Measurements from ENCODE around the gene CDCA7L. TPM values are rescaled to one million over a fixed set of nuclear protein-coding genes. Genes with fewer than 3 reads are reported as not detected.
"Not testable (repeated sequence)": the region's sequence is repeated elsewhere in the genome, so short reads cannot be mapped to it uniquely, and the experiment has no call there.

The CDCA7L gene
- total RNA-seq, 1 experiment from 2014 or later = 39.9 TPM

GRCh38 chr7:21938463-21938862, 7.2 kb downstream of the CDCA7L start:
- no peaks in the 10 kb centered on the region for H3K27me3 ChIP-seq (replicated peaks)
- H3K4me3 ChIP-seq = no peak overlapping the region
- DNase-seq (ENCODE audit: low read depth in 1 of 2, low spot score in 2 of 2) = no peak
- no peak overlapping the region for H3K27ac ChIP-seq
- peaks cover 16% of the 10 kb centered on the region for H3K4me1 ChIP-seq (replicated peaks)
- H3K9me3 ChIP-seq (replicated peaks) = no peaks in the 10 kb centered on the region
- H3K36me3 ChIP-seq = peaks cover 10% of the 10 kb centered on the region; the same call in 1 of the 2 replicates

DNA sequence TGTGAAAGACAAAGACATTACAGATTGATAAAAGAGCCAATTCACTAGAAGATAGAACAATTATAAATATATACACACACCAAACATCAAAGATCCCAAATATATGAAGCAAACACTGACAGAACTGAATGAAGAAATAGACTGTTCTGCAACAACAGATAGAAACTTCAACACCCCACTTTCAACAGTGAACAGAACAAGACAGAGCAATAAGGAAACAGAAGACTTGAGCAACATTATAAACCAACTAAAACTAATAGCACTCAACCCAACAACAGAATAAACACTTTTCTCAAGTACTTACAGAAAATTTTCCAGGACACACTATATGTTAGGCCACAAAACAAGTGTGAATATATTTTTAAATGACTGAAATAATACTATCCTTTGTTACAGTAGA, 10.9 kb downstream of the CDCA7L start:
- peaks cover 10% of the 10 kb centered on the region; the same call in 1 of the 2 replicates for H3K36me3 ChIP-seq
- H3K27me3 ChIP-seq (replicated peaks) = no peaks in the 10 kb centered on the region
- no peak overlapping the region for H3K27ac ChIP-seq
- DNase-seq (ENCODE audit: low read depth in 1 of 2, low spot score in 2 of 2) = no peak
- H3K4me1 ChIP-seq (replicated peaks) = peaks cover 15% of the 10 kb centered on the region
- no peak overlapping the region for H3K4me3 ChIP-seq
- no peaks in the 10 kb centered on the region for H3K9me3 ChIP-seq (replicated peaks)

- not testable (repeated sequence) for H3K9me3 ChIP-seq (replicated peaks); H3K36me3 ChIP-seq; H3K27me3 ChIP-seq (replicated peaks); H3K4me3 ChIP-seq; DNase-seq (ENCODE audit: low read depth in 1 of 2, low spot score in 2 of 2); H3K27ac ChIP-seq; H3K4me1 ChIP-seq (replicated peaks)
Observed at GRCh38 chr7:21933293-21933692, 12.4 kb downstream of the CDCA7L start.

GRCh38 chr7:21927693-21928092, 18.0 kb downstream of the CDCA7L start:
- DNase-seq (ENCODE audit: low read depth in 1 of 2, low spot score in 2 of 2) = no peak
- H3K4me3 ChIP-seq = no peak overlapping the region
- H3K36me3 ChIP-seq = no peaks in the 10 kb centered on the region
- H3K9me3 ChIP-seq (replicated peaks) = no peaks in the 10 kb centered on the region
- peaks cover 5% of the 10 kb centered on the region; the same call in 1 of the 2 replicates for H3K4me1 ChIP-seq (replicated peaks)
- H3K27ac ChIP-seq = no peak overlapping the region
- no peaks in the 10 kb centered on the region for H3K27me3 ChIP-seq (replicated peaks)

- Histone ChIP-seq H3K36me3 (no peaks in the 10 kb centered on the region), H3K27me3 (replicated peaks) (no peaks in the 10 kb centered on the region), H3K9me3 (replicated peaks) (no peaks in the 10 kb centered on the region), H3K4me3 (no peak overlapping the region), H3K27ac (no peak overlapping the region), H3K4me1 (replicated peaks) (peaks cover 5% of the 10 kb centered on the region; the same call in 1 of the 2 replicates)
- DNase-seq (ENCODE audit: low read depth in 1 of 2, low spot score in 2 of 2) = no peak
Observed at GRCh38 chr7:21926448-21926847, 19.3 kb downstream of the CDCA7L start.

DNA sequence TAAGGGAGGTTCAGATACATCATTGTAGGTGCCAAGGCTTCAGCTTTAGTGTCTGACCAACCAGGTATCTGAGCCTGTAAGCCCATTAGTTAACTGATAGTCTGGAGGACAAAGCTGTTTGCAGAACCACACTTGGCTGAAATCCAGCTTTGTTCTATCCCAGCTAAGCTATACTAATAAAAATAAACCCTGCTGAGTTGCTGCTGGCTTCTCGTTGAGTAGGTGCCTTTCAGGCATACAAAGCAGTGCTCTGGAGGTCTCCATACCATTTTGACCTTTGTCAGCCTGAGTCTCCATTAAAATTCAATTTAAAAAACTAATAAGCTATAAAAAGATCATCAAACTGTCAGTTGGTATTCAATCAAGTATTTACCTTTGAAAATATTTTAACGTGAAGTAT, 22.0 kb downstream of the CDCA7L start:
- H3K27me3 ChIP-seq (replicated peaks) = no peaks in the 10 kb centered on the region
- peaks cover 5% of the 10 kb centered on the region; the same call in 1 of the 2 replicates for H3K4me1 ChIP-seq (replicated peaks)
- no peaks in the 10 kb centered on the region for H3K9me3 ChIP-seq (replicated peaks)
- no peak overlapping the region for H3K4me3 ChIP-seq
- no peaks in the 10 kb centered on the region for H3K36me3 ChIP-seq
- no peak overlapping the region for H3K27ac ChIP-seq
- no peak for DNase-seq (ENCODE audit: low read depth in 1 of 2, low spot score in 2 of 2)

DNA sequence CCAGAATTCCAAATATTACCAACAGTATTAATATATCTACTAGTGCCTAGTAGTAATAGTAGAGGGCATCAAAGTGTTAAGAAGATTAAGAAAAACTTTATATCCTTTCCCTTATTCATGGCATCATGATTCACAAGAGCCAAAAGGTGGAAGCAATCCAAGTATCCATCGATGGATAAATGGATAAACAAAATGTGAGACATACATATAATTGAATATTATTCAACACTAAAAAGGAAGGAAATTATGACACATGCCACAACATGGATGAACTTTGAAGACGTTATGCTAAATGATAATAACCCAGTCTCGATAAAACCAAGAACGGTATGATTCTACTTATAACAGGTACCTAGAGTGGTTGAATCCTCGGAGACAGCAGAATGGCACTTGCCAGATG, 23.1 kb downstream of the CDCA7L start:
- no peaks in the 10 kb centered on the region for H3K9me3 ChIP-seq (replicated peaks)
- H3K27ac ChIP-seq = no peak overlapping the region
- no peaks in the 10 kb centered on the region for H3K36me3 ChIP-seq
- H3K27me3 ChIP-seq (replicated peaks) = no peaks in the 10 kb centered on the region
- peaks cover 5% of the 10 kb centered on the region; the same call in 1 of the 2 replicates for H3K4me1 ChIP-seq (replicated peaks)
- no peak for DNase-seq (ENCODE audit: low read depth in 1 of 2, low spot score in 2 of 2)
- no peak overlapping the region for H3K4me3 ChIP-seq

DNA sequence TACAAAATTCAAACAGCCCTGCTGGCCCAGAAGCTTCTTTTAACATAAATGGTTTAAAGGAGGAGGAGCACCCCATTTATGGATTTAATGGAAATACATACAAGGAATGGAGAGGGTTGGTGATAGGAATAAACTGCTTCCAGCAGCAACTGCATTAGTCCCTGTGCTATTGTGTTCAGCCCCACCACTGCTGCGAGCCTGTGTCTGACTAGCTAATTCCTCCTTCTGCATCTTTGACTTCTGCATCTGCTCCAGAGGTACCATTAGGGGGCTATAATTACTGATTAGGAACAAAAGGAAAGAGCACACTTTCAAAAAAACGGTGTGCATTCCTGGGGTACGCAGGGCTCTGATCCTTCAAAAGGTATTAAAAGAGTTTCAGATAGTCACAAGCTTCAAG, 24.8 kb downstream of the CDCA7L start:
- H3K36me3 ChIP-seq = peaks cover 2% of the 10 kb centered on the region; the same call in 1 of the 2 replicates
- DNase-seq (ENCODE audit: low read depth in 1 of 2, low spot score in 2 of 2) = no peak
- H3K4me1 ChIP-seq (replicated peaks) = peaks cover 5% of the 10 kb centered on the region; the same call in 1 of the 2 replicates
- no peak overlapping the region for H3K27ac ChIP-seq
- no peak overlapping the region for H3K4me3 ChIP-seq
- H3K9me3 ChIP-seq (replicated peaks) = no peaks in the 10 kb centered on the region
- no peaks in the 10 kb centered on the region for H3K27me3 ChIP-seq (replicated peaks)

DNA sequence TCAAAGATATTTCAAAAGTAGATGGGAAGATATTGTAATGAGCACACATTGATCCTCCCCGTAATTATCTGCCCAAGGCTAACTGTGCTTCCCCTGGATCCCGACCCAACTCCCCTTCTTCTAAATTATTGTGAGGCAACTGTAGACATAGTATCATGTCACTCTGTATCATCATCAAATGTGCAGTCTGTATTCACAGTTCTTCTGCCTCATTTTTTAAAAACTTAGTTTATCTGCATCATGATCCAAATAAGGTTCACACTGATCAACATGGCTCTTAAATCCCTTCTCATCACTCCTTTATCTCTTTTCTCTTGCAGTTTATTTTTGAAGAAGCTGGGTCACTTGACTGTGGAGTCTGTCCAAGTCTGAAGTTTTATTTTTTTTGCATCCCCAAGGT, 27.5 kb downstream of the CDCA7L start:
- no peak for DNase-seq (ENCODE audit: low read depth in 1 of 2, low spot score in 2 of 2)
- Histone ChIP-seq H3K27ac (no peak overlapping the region), H3K36me3 (peaks cover 3% of the 10 kb centered on the region; the same call in 1 of the 2 replicates)

DNA sequence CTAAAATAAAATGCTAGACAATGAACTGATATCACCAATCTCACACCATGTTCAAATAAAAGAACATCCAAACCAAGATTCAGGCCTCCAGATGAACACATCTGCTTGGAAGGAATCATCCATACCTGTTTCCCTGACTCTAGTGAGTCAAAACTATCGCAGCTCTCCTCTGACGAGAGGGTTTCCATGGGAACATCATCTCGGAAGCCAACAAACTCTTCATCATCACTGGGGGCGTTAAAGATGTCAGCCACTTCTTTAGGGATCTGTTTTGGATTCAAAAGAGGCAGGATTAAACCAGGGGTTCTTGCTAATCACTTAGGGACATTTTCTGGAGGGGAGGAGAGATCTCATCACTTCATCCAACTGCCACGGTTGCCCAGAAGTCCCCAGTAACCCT, 29.1 kb downstream of the CDCA7L start:
- no peak for DNase-seq (ENCODE audit: low read depth in 1 of 2, low spot score in 2 of 2)
- no peaks in the 10 kb centered on the region for H3K9me3 ChIP-seq (replicated peaks)

More for the DNA sequence above, 27.5 kb downstream of the CDCA7L start:
- Histone ChIP-seq H3K4me3 (no peak overlapping the region), H3K27me3 (replicated peaks) (no peaks in the 10 kb centered on the region), H3K9me3 (replicated peaks) (no peaks in the 10 kb centered on the region), H3K4me1 (replicated peaks) (no peaks in the 10 kb centered on the region)

GRCh38 chr7:21916176-21916575, 29.5 kb downstream of the CDCA7L start:
- no peaks in the 10 kb centered on the region for H3K9me3 ChIP-seq (replicated peaks)
- no peak overlapping the region for H3K4me3 ChIP-seq
- H3K4me1 ChIP-seq (replicated peaks) = peaks cover 14% of the 10 kb centered on the region
- DNase-seq (ENCODE audit: low read depth in 1 of 2, low spot score in 2 of 2) = no peak
- no peak overlapping the region for H3K27ac ChIP-seq
- no peaks in the 10 kb centered on the region for H3K27me3 ChIP-seq (replicated peaks)
- peaks cover 3% of the 10 kb centered on the region; the same call in 1 of the 2 replicates for H3K36me3 ChIP-seq

More for the DNA sequence above, 29.1 kb downstream of the CDCA7L start:
- Histone ChIP-seq H3K27ac (no peak overlapping the region), H3K4me1 (replicated peaks) (peaks cover 10% of the 10 kb centered on the region), H3K27me3 (replicated peaks) (no peaks in the 10 kb centered on the region), H3K4me3 (no peak overlapping the region), H3K36me3 (peaks cover 3% of the 10 kb centered on the region; the same call in 1 of the 2 replicates)

DNA sequence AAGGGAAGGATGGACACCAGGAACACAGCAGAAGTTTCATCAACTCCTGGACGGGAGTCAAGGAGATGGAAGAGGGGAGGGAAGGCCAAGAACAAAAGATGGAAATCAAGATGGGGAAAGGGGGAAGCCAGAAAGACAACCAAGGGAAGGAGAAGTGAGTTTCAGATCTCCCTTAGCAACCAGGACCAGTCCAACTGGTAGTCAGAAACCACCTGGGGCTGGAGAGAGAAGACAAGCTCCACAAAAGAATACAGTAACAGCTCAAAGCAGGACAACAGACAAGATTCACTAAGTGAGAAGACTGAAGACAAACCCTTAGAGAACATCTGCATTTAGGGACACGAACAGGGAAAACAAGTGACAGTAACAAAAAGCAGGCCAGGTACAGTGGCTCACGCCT, 30.6 kb downstream of the CDCA7L start:
- Histone ChIP-seq H3K9me3 (replicated peaks) (no peaks in the 10 kb centered on the region), H3K4me1 (replicated peaks) (peaks cover 20% of the 10 kb centered on the region), H3K27ac (no peak overlapping the region), H3K27me3 (replicated peaks) (no peaks in the 10 kb centered on the region), H3K4me3 (no peak overlapping the region), H3K36me3 (peaks cover 3% of the 10 kb centered on the region; the same call in 1 of the 2 replicates)
- no peak for DNase-seq (ENCODE audit: low read depth in 1 of 2, low spot score in 2 of 2)

GRCh38 chr7:21914671-21915070, 31.0 kb downstream of the CDCA7L start:
- no peak overlapping the region for H3K27ac ChIP-seq
- DNase-seq (ENCODE audit: low read depth in 1 of 2, low spot score in 2 of 2) = no peak
- H3K4me3 ChIP-seq = no peak overlapping the region
- H3K36me3 ChIP-seq = peaks cover 3% of the 10 kb centered on the region; the same call in 1 of the 2 replicates
- no peaks in the 10 kb centered on the region for H3K27me3 ChIP-seq (replicated peaks)
- peaks cover 20% of the 10 kb centered on the region for H3K4me1 ChIP-seq (replicated peaks)
- no peaks in the 10 kb centered on the region for H3K9me3 ChIP-seq (replicated peaks)

- Histone ChIP-seq H3K4me1 (replicated peaks) (peaks cover 20% of the 10 kb centered on the region), H3K4me3 (no peak overlapping the region), H3K27ac (no peak overlapping the region), H3K9me3 (replicated peaks) (no peaks in the 10 kb centered on the region), H3K27me3 (replicated peaks) (no peaks in the 10 kb centered on the region), H3K36me3 (peaks cover 9% of the 10 kb centered on the region; the same call in 1 of the 2 replicates)
- no peak for DNase-seq (ENCODE audit: low read depth in 1 of 2, low spot score in 2 of 2)
Observed at GRCh38 chr7:21912931-21913780, 32.5 kb downstream of the CDCA7L start.
